Measurements from ENCODE around the gene MOV10L1.

The MOV10L1 gene

GRCh38 chr22:50058906-50059880 lies 30.6 kb upstream of the MOV10L1 start:
- no peak for DNase-seq (ENCODE audit: low read depth in 1 of 2, low spot score in 1 of 2)

- no peak for DNase-seq (ENCODE audit: low read depth in 1 of 2, low spot score in 1 of 2)
Measured at GRCh38 chr22:50059881-50060262, 29.9 kb upstream of the MOV10L1 start.

- no peak for DNase-seq (ENCODE audit: low read depth in 1 of 2, low spot score in 1 of 2)
Measured at GRCh38 chr22:50060441-50061140, 29.2 kb upstream of the MOV10L1 start.

GRCh38 chr22:50061141-50061823 lies 28.5 kb upstream of the MOV10L1 start:
- DNase-seq (ENCODE audit: low read depth in 1 of 2, low spot score in 1 of 2): no peak

- no peak for DNase-seq (ENCODE audit: low read depth in 1 of 2, low spot score in 1 of 2)
Measured at GRCh38 chr22:50061824-50062355, 27.9 kb upstream of the MOV10L1 start.

GRCh38 chr22:50062509-50063135 lies 27.2 kb upstream of the MOV10L1 start:
- DNase-seq (ENCODE audit: low read depth in 1 of 2, low spot score in 1 of 2): no peak

GRCh38 chr22:50063589-50064393 lies 26.0 kb upstream of the MOV10L1 start:
- DNase-seq (ENCODE audit: low read depth in 1 of 2, low spot score in 1 of 2): no peak

GRCh38 chr22:50064453-50064852 lies 25.4 kb upstream of the MOV10L1 start:
- DNase-seq (ENCODE audit: low read depth in 1 of 2, low spot score in 1 of 2): no peak

GRCh38 chr22:50067244-50067643 lies 22.6 kb upstream of the MOV10L1 start:
- DNase-seq (ENCODE audit: low read depth in 1 of 2, low spot score in 1 of 2): no peak

GRCh38 chr22:50068096-50068495 lies 21.7 kb upstream of the MOV10L1 start:
- DNase-seq (ENCODE audit: low read depth in 1 of 2, low spot score in 1 of 2): no peak

- no peak for DNase-seq (ENCODE audit: low read depth in 1 of 2, low spot score in 1 of 2)
Measured at GRCh38 chr22:50070366-50070765, 19.4 kb upstream of the MOV10L1 start.

- DNase-seq (ENCODE audit: low read depth in 1 of 2, low spot score in 1 of 2): no peak
Measured at GRCh38 chr22:50071432-50072166, 18.2 kb upstream of the MOV10L1 start.

- DNase-seq (ENCODE audit: low read depth in 1 of 2, low spot score in 1 of 2): no peak
Measured at GRCh38 chr22:50072167-50072555, 17.6 kb upstream of the MOV10L1 start.

- no peak for DNase-seq (ENCODE audit: low read depth in 1 of 2, low spot score in 1 of 2)
Measured at GRCh38 chr22:50072714-50073538, 16.9 kb upstream of the MOV10L1 start.

- no peak for DNase-seq (ENCODE audit: low read depth in 1 of 2, low spot score in 1 of 2)
Measured at GRCh38 chr22:50074056-50074455, 15.8 kb upstream of the MOV10L1 start.

GRCh38 chr22:50074551-50075530 lies 15.0 kb upstream of the MOV10L1 start:
- no peak for DNase-seq (ENCODE audit: low read depth in 1 of 2, low spot score in 1 of 2)

All from activated T-helper 1 cell treated with anti-CD3 and anti-CD28 coated beads, Interleukin-2, amount 50 U/mL, for 16 hours (primary cell).